Dermis blood vessel endothelial cell (primary cell): ENCODE results near the gene SLC26A11. TPM values are rescaled to one million over a fixed set of nuclear protein-coding genes. Genes with fewer than 3 reads are reported as not detected.
"Not testable (repeated sequence)": the region's sequence is repeated elsewhere in the genome, so short reads cannot be mapped to it uniquely, and the experiment has no call there.

Source experiments
- DNase-seq: peaks from one replicate; pipeline ENCODE4 v3.0.0; 2010
- total RNA-seq: library from RNA; depleted of rRNA; stranded (reverse); fragments of >200 nt; gene quantifications from 2 replicates; pipeline ENCODE4 v1.2.3, GENCODE V29; 2014

Gene SLC26A11
- total RNA-seq, 1 donor from 2014 or later, result 13.3 TPM

GRCh38 chr17:80219013-80219762 lies 1.0 kb upstream of the SLC26A11 start:
- DNase-seq, result peak; percentile 62

- no peak for DNase-seq
Measured at GRCh38 chr17:80219763-80220053, 519 bp upstream of the SLC26A11 start.

DNA sequence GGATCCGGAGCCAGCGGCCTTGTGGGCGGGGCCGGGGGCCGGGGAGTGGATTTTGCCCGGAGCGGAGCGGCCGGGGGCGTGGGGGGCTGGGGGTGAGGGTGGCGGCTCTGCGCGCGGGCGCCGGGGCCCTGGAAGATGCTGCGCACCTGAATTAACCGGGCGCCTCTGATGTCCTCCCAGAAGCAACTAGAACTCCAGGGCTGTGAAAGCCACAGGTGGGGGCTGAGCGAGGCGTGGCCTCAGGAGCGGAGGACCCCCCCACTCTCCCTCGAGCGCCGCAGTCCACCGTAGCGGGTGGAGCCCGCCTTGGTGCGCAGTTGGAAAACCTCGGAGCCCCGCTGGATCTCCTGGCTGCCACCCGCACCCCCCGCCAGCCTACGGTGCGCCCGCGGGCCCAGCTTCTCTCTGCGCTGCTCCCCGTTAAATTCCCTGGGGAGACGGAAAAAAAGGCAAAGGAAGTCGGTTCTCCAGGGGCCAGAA lies 549 bp downstream of the SLC26A11 start:
- peak; percentile 35 for DNase-seq

- no peak for DNase-seq
Measured at GRCh38 chr17:80221351-80222105, 1.3 kb downstream of the SLC26A11 start.

- no peak for DNase-seq
Measured at GRCh38 chr17:80222376-80223141, 2.3 kb downstream of the SLC26A11 start.

DNA sequence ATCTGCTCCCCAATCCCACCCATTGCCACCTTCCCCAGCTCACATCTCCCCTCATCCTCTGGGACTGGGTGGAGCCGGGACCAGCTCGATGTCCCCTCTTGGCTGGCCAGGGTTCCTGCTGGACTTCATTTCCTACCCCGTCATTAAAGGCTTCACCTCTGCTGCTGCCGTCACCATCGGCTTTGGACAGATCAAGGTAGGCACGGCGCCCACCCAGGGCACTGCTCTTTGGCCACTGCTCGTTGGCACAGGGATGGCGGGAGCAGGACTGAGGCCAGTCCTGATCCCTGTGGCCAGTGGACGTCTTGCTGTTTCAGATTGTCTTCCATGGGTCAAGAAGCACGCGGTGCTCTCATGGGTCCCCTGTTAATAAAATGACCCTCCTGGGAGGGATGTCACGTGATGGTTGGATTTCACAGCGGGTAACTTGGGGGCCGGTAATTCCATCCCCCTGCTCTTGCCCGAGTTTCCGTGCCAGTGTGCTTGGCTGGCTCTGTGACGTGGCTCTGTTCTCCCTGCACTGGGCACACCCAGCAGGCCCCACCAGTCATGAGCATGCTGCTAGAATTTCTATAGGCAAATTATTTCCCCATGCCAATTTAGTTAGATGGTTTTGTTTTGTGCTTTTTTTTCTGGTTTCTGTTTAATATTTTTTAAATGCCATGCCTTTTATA lies 3.1 kb downstream of the SLC26A11 start:
- no peak for DNase-seq

- DNase-seq, result no peak
Measured at GRCh38 chr17:80223838-80224497, 3.7 kb downstream of the SLC26A11 start.

GRCh38 chr17:80224683-80225082 lies 4.5 kb downstream of the SLC26A11 start:
- DNase-seq, result no peak

DNA sequence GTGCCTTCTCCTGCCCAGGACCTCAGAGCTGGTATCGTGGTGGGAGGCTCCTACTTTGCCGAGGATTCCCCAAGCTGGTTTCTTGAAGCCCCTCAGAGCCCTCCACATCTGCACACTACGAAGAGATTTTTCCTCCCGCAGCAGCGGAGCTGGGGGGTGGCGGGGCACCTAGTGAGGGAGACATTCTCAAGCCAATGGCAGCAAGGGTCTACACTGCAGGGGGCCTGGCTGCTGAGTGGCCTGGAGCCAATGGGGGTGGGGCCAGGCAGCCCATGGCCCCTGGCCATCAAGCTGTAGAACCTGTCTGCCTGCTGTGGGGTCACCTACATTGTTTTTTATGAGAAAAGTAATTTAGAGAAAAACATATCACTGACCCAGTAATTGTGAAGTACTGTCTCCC lies 5.0 kb downstream of the SLC26A11 start:
- DNase-seq, result no peak

DNA sequence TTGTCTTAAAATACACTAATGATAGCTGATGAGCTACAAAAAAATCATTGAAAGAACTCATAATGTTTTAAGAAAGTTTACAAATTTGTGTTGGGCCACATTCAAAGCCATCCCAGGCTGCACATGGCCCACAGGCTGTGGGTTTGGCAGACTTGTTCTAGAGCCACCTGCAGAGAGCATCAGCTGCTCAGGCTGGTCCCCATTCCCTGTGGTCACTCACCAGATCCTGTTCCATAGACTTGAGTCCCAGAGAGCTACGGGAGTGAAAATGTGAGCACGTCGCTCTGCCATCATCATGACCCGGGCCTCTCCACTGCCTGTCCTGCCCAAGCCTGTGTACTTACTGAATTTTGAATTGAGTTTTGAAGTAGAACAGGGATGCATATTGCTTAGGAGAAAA lies 6.9 kb downstream of the SLC26A11 start:
- DNase-seq, result no peak

DNA sequence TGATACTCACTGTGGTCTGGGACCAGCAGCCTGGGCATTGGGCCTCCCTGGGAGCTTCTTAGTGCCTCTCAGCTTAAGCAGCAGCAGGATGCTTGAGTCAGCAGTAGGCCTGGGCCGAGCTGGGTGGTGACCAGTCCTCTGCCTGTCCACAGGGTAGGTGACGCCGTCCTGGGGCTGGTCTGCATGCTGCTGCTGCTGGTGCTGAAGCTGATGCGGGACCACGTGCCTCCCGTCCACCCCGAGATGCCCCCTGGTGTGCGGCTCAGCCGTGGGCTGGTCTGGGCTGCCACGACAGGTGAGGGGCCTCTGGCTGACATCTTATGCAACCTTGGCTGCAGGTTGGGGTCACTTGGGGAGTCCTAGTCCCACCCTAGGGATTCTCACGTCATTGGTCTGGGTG lies 7.4 kb downstream of the SLC26A11 start:
- DNase-seq, result no peak

DNA sequence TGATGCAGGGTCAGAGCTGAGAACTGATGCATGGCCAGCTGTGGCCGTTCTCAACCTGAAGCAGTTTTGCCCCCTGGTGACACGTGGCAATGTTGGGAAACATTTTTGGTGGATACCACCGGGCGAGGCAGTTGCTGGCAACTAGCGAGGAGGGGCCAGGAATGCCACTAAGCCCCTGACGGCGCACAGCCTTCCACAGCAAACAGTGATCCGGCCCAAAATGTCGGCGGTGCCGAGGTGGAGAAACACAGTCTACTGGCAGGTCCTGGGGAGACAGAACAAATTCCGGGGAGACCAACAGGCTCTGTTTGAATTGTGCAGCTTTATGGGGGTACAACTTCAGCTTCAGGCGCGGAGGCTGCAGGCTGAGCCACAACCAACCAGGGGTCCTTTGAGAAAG lies 8.2 kb downstream of the SLC26A11 start:
- DNase-seq, result no peak

DNA sequence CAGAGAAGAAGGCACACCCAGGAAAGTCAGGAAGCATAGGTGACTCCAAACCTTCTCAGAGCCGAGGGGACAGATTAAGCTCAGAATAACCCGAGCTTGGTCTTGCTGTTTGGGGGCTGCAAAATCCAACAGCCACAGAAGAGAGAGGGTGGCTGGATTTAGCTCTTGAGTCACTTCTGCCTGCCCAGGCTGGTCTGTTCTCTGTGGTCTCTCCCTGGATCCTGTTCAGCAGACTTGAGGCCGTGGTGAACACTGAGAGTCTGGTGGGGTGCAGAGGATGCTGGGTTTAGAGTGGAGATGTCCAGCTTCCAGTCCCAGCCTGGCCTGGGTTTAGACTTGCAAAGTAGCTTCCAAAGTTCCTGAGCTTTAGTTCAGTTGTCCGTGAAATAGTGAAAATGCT lies 8.8 kb downstream of the SLC26A11 start:
- no peak for DNase-seq

- DNase-seq, result no peak
Measured at GRCh38 chr17:80232438-80232837, 12.2 kb downstream of the SLC26A11 start.

- DNase-seq, result no peak
Measured at GRCh38 chr17:80233202-80233601, 13.0 kb downstream of the SLC26A11 start.

DNA sequence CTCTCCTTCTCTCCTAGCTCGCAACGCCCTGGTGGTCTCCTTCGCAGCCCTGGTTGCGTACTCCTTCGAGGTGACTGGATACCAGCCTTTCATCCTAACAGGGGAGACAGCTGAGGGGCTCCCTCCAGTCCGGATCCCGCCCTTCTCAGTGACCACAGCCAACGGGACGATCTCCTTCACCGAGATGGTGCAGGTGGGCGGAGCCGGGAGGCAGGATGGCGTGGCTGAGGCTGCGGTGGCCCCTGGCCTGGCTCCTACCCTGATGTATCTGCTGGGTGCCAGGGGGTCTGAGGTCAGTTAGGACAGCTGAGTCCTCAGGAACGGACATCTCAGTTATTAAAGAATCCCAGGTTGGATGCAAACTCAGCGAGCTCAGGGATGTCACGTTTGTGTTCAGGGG lies 16.7 kb downstream of the SLC26A11 start:
- no peak for DNase-seq

DNA sequence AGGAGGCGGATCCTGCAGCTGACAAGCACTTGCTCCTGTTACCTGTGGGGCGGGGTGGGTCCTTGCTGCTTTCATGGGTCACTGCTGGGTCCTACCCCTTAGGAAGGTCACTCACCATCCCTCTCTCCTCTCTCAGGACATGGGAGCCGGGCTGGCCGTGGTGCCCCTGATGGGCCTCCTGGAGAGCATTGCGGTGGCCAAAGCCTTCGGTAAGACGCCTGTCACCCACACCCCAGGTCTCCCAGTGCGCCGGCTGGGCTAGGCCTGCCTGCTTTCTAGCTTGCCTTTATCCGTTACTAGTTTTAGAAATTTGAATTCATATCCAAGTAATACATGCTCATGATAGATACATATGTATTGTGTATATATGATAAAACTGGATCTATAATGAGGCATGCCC lies 17.2 kb downstream of the SLC26A11 start:
- DNase-seq, result no peak

DNA sequence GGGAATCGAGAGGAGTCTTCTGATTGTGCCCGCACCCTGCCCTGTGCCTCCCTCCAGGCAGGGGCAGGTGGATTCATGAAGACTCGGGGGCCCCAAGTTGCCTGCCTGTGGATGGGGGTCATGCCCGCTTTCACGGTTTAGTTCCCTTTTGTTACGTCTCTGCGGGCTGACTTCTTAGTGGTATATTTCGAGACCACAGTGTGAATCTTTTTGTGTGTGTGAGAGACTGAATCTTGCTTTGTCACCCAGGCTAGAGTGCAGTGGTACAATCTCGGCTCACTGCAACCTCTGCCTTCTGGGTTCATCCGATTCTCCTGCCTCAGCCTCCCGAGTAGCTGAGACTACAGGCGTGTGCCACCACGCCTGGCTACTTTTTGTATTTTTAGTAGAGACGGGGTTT lies 22.3 kb downstream of the SLC26A11 start:
- DNase-seq, result no peak

GRCh38 chr17:80243526-80244433 lies 23.6 kb downstream of the SLC26A11 start:
- DNase-seq, result no peak

GRCh38 chr17:80244448-80244847 lies 24.2 kb downstream of the SLC26A11 start:
- DNase-seq, result not testable (repeated sequence)

GRCh38 chr17:80244871-80245509 lies 24.8 kb downstream of the SLC26A11 start:
- no peak for DNase-seq
